Body of pancreas (tissue), 4 donors: ENCODE results near the gene TMEM91. TPM values are rescaled to one million over a fixed set of nuclear protein-coding genes. Genes with fewer than 3 reads are reported as not detected.

Source experiments
- ATAC-seq: fragments of 150-250 bp; one replicate; pipeline ENCODE4 v1.9.1; 2016
- DNase-seq, 4 donors: peaks; one replicate each; pipeline ENCODE4 v3.0.0-alpha.2; 2019
- H3K27ac ChIP-seq, 4 donors: fragments of 200-600 bp; sonication (generic); 1 replicate in 3 of 4; 2 replicates in 1 of 4; pipeline versions ENCODE4 v1.5.1 to v1.6.1; 2016 to 2019; ENCODE audit warnings: mild to moderate bottlenecking in 1 of 4, mixed read lengths in 1 of 4, moderate library complexity in 1 of 4
- H3K27me3 ChIP-seq, 2 donors: fragments of 200-600 bp; sonication (generic); one replicate each; pipeline ENCODE4 v1.6.0; 2016; ENCODE audit warnings: mild to moderate bottlenecking in 1 of 2
- H3K36me3 ChIP-seq, 2 donors: fragments of 200-600 bp; sonication (generic); replicated peaks in 1 of 2; 2 replicates each; pipeline ENCODE4 v1.5.1; 2016; ENCODE audit warnings: low read depth in 2 of 2; ENCODE audit not compliant: insufficient read depth in 1 of 2
- H3K4me1 ChIP-seq: fragments of 200-600 bp; sonication (generic); one replicate; pipeline ENCODE4 v1.6.0; 2016
- H3K4me3 ChIP-seq, 2 donors: fragments of 200-600 bp; sonication (generic); 1 replicate in 1 of 2; 2 replicates in 1 of 2; pipeline ENCODE4 v1.5.1; 2016 to 2019
- H3K9me3 ChIP-seq, 3 donors: fragments of 200-600 bp; sonication (generic); 1 replicate in 2 of 3; 2 replicates in 1 of 3; pipeline ENCODE4 v1.5.1; 2016
- POLR2A ChIP-seq, 3 donors: fragments of 450-650 bp; IDR thresholded peaks; one replicate each; pipeline ENCODE4 v1.6.1; 2016; ENCODE audit warnings: antibody characterized with exemption in 3 of 3, mild to moderate bottlenecking in 2 of 3
- WGBS, 2 donors: methylation state at CpG; one replicate each; pipeline ENCODE4 v1.1.5; 2017; 5-methylcytosine and 5-hydroxymethylcytosine counted together
- intact Hi-C: fragments of 100-400 bp; cut with DNase I; formaldehyde crosslinking; loops from one replicate; pipeline ENCODE4 v1.15.1; 2023
- total RNA-seq, 2 donors: library from RNA; depleted of rRNA; stranded (reverse); fragments of >200 nt; gene quantifications; one replicate each; pipeline ENCODE4 v1.1.0, GENCODE V29; 2016
- TF ChIP-seq, protein P1 (sequence below), 7 experiments: fragments of 450-650 bp in 4 of 7; fragments of 200-600 bp in 3 of 7; sonication (generic) in 3 of 7; IDR thresholded peaks; one replicate each; pipeline ENCODE4 v1.5.1; 2016 to 2019; ENCODE audit warnings: antibody characterized with exemption in 7 of 7

TMEM91 gene
- total RNA-seq, result 10 to 100 TPM in 1 of 2 donors, 1 to 10 TPM in 1; 7.5 to 15.5 TPM

DNA sequence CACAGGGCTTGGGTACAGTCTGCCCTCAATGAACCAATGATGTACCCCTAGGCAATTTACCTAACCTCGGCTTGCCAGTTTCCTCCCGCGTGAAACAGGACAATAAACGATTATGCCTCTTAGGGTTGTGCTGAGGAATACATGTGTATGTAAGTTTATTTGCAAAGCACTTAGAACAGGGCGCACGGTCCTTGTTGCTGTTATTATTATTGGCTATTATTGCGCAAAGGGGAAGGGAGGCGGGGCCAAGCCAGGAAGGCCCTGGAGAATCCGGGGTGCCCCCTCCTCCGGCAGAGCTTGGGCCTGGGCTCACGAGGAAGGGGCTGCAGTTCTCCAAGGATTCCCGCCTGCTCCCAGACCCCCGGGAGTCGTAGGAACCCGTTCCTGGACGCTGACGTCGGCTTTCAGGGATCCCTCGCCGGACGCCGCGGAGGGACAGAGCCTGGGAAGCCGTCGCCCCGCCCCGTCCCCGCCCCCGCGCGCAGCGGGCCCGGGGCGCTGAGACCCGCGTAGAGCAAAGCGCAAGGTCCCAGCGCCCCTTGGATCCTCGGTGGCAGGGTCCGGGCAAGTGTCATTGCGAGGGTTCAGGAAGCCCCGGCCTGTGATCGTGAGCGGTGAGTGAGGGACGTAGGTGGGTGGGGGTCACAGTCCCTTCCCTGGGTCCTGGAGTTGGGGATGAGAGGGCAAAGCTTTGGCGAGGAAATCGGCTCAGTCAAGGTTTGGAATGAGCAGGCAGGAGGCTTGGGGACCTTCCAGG, at the start of gene TMEM91:
TSS of gene TMEM91 (plus strand) at position 293 of the 757 bp plus-strand sequence. CDS start 1,777 bp downstream, outside the sequence.
- H3K27ac ChIP-seq, result peak within 1 kb of the TSS; percentile 45 to 73 (median 70)
- peaks cover 31% of the 10 kb centered on the region for H3K4me1 ChIP-seq
- peak; percentile 38 to 64 (median 54) for DNase-seq
- peak; percentile 52 for ATAC-seq
- peak within 1 kb of the TSS; percentile 32 to 36 for H3K4me3 ChIP-seq
- intact Hi-C loops, result no loop called here
- TF ChIP-seq POLR2A (IDR thresholded peaks at IDR 0.05), result peak in 1 of 3 donors; percentile 21
- TF ChIP-seq, protein P1, sequence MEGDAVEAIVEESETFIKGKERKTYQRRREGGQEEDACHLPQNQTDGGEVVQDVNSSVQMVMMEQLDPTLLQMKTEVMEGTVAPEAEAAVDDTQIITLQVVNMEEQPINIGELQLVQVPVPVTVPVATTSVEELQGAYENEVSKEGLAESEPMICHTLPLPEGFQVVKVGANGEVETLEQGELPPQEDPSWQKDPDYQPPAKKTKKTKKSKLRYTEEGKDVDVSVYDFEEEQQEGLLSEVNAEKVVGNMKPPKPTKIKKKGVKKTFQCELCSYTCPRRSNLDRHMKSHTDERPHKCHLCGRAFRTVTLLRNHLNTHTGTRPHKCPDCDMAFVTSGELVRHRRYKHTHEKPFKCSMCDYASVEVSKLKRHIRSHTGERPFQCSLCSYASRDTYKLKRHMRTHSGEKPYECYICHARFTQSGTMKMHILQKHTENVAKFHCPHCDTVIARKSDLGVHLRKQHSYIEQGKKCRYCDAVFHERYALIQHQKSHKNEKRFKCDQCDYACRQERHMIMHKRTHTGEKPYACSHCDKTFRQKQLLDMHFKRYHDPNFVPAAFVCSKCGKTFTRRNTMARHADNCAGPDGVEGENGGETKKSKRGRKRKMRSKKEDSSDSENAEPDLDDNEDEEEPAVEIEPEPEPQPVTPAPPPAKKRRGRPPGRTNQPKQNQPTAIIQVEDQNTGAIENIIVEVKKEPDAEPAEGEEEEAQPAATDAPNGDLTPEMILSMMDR (IDR thresholded peaks at IDR 0.05), result no peak
- H3K27me3 ChIP-seq, result no peaks in the 10 kb centered on the region
- H3K36me3 ChIP-seq, result no peaks in the 10 kb centered on the region
- WGBS, 2 donors, result 2 to 5% methylated on average over 10 to 28 of the region's 47 CpGs
- no peaks in the 10 kb centered on the region for H3K9me3 ChIP-seq

DNA sequence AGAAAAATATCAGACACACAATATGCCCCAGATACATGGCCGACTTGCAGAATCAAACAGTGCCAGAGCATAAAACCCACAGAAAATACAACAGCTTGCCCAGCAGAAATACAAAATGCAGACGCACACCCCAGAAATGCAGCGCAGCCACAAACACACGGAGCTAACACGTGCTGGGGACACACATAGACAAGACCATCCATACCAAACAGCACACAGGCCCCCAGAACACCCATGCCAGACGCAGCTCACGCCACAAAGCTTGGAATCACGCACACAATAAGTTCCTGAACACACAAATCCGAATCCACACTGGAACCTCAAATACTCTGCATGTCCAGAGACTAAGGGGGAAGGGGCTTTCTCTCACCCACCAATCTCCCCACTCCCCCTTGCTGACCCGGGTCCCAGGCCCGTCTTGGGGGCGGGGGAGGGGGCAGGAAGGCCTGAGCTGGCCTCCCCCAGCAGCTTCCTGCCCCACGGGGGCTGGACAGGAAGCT, 49.2 kb upstream of the TMEM91 start:
- Histone ChIP-seq H3K27ac (peak overlapping the region; percentile 27 to 80 (median 70)), H3K4me3 (no peak overlapping the region), H3K4me1 (peaks cover 46% of the 10 kb centered on the region), H3K36me3 (no peaks in the 10 kb centered on the region), H3K9me3 (no peaks in the 10 kb centered on the region), H3K27me3 (no peaks in the 10 kb centered on the region)
- ATAC-seq (no peak), DNase-seq (no peak)
- no peak for TF ChIP-seq POLR2A (IDR thresholded peaks at IDR 0.05)
- TF ChIP-seq, protein P1 (IDR thresholded peaks at IDR 0.05), result no peak
- intact Hi-C loops, result loop anchor here (10.0 kb wide), 1 partner anchor 108 kb away; the partner anchor contains the start of gene DMAC2
- 28 to 37% methylated on average over 5 to 12 of the region's 13 CpGs for WGBS, 2 donors

DNA sequence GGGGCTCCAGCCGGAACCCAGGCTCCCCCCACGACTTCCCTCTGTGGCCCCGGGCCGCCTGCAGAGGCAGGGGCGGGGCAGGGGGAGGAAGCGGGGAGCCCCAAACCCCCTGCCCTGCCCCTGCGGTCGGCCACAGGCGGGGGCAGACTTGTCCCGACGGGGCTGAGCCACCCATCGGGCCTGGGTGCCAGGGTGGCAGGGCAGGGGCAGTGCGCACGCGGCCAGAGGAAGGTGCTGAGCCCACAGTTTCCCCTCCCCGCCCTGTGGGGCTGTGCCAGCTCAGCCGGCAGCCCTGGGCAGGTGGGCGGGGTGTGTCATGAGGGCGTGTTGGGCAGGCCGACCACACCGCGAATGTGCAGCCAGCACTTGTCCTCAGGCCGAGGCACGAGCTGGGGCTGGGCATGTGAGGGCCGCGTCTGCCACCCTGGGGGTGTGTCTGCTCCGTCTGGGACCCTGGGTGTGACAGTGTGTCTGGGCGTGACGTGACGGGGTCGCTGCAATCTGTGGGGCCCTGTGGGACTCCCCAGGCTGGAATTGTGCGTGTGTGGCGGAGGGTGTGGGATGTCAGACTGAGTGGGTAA, 48.7 kb upstream of the TMEM91 start:
- H3K4me1 ChIP-seq, result peaks cover 46% of the 10 kb centered on the region

DNA sequence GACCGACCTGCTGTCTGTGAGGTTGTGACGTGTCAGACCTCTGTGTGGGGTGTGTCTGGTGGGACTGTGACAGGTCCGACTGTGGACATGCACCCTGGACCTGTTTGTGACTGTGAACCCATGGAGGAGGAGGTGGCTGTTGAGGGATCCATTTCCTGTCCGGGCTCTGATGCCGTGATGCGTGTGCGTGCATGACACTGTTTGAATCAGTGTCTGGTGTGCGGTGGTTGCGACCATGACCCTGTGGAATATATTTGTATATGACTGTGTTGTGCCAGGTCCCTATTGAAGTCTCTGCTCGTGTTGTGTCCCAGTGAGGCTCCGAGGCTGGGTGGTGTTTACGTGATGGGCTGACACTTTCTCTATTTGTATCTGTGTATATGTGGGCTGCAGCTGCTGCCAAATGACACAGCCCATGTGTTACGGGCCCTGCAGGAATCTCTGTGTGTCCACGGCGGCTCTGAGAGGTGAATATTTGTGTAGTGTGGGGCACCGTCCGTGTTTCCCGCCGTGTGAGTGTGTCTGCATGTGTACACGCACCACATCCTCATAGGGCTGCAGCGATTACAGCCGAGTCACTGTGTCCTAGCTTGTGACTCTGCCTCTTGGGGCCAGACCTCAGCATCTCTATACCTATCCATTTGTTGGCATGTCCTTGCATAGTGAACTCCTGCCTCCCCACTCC, 48.0 kb upstream of the TMEM91 start:
- no peak for ATAC-seq
- Histone ChIP-seq H3K36me3 (no peaks in the 10 kb centered on the region), H3K27ac (peak overlapping the region; percentile 32 to 80 (median 70)), H3K27me3 (no peaks in the 10 kb centered on the region), H3K9me3 (no peaks in the 10 kb centered on the region), H3K4me3 (no peak overlapping the region), H3K4me1 (peaks cover 46% of the 10 kb centered on the region)
- intact Hi-C loops, result loop anchor here (10.0 kb wide), 1 partner anchor 107 kb away; the partner anchor contains the start of gene DMAC2
- TF ChIP-seq, protein P1 (IDR thresholded peaks at IDR 0.05), result no peak
- TF ChIP-seq POLR2A (IDR thresholded peaks at IDR 0.05), result no peak
- DNase-seq, result peak in 1 of 4 donors; percentile 43
- 49 to 59% methylated on average over 18 to 22 of the region's 22 CpGs for WGBS, 2 donors

More for the DNA sequence above, 48.7 kb upstream of the TMEM91 start:
- 10 to 14% methylated on average over 4 to 29 of the region's 33 CpGs for WGBS, 2 donors
- Histone ChIP-seq H3K36me3 (no peaks in the 10 kb centered on the region), H3K9me3 (no peaks in the 10 kb centered on the region), H3K27ac (peak overlapping the region; percentile 32 to 80 (median 70)), H3K4me3 (no peak overlapping the region), H3K27me3 (no peaks in the 10 kb centered on the region)
- TF ChIP-seq, protein P1 (IDR thresholded peaks at IDR 0.05), result no peak
- TF ChIP-seq POLR2A (IDR thresholded peaks at IDR 0.05), result peak; percentile 24 to 59 (median 39)
- intact Hi-C loops, result loop anchor here (10.0 kb wide), 1 partner anchor 107 kb away; the partner anchor contains the start of gene DMAC2
- DNase-seq (peak; percentile 76 to 88 (median 86)), ATAC-seq (peak; percentile 79)
